HG02870 (cell line): ENCODE results near the gene CMSS1.

ENCODE experiments used
- ATAC-seq: cut with Tn5 transposase; IDR thresholded peaks from one replicate; pipeline ENCODE4 v1.9.1; 2021; ENCODE audit warnings: mild to moderate bottlenecking, moderate library complexity; ENCODE audit not compliant: unreplicated experiment

Gene CMSS1

DNA sequence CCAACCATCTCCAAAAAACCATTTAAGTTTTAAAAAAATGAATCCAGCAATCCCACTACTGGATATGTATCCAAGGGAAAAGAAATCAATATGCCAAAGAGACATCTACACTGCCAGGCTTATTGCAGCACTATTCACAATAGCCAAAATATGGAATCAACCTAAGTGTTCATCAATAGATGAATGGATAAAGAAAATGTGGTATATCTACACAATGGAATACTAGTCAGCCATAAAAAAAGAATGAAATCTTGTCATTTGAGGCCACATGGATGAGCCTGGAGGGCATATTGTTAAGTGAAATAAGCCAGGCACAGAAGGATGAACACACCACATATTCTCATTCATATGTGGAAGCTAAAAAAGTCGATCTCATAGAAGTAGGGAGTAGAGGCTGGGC is 160.6 kb downstream of the CMSS1 start:
- no peak for ATAC-seq

- no peak for ATAC-seq
Measured at GRCh38 chr3:99980606-99981005, 162.9 kb downstream of the CMSS1 start.

DNA sequence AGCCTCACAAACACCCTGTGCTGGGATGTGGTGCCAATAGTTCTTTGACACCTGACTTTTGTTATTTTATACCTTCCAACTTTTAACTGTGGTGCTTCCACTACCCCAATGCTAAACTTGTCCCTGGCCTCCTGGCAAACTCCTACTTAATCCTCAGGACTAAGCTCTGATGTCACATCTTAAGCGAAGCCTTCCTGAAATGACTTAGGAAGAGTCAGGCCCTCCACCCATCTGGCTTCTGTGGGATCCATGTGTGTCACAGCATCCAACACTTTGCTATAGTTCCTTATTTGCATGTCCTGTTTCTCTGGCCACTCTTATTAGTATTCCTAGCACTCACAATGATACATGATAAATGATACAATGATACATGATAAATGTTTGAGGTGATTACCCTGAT is 163.5 kb downstream of the CMSS1 start:
- no peak for ATAC-seq

GRCh38 chr3:99982650-99983049 is 165.0 kb downstream of the CMSS1 start:
- ATAC-seq = no peak

GRCh38 chr3:99984139-99984538 is 166.5 kb downstream of the CMSS1 start:
- ATAC-seq = no peak

DNA sequence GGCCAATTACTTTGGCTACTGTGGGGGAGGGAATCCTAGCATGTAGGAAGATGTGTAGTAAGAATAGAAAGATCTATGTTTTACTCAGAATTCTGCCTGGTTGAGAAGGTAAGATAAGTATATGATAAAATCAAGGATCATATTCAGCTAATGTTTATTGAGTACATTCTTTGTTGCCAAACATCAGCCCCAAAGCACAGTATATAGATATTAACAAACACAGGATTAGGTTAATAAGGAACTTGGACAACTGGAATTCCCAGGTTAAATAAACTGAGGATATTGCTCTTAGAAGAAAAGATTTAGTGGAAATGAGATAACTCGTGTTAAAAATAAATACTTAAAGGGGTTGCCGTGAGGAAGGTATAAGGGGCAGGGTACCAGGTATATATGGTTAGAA is 167.0 kb downstream of the CMSS1 start:
- ATAC-seq = no peak

GRCh38 chr3:99990179-99990578 is 172.5 kb downstream of the CMSS1 start:
- no peak for ATAC-seq

- no peak for ATAC-seq
Measured at GRCh38 chr3:99997293-99997692, 179.6 kb downstream of the CMSS1 start.

DNA sequence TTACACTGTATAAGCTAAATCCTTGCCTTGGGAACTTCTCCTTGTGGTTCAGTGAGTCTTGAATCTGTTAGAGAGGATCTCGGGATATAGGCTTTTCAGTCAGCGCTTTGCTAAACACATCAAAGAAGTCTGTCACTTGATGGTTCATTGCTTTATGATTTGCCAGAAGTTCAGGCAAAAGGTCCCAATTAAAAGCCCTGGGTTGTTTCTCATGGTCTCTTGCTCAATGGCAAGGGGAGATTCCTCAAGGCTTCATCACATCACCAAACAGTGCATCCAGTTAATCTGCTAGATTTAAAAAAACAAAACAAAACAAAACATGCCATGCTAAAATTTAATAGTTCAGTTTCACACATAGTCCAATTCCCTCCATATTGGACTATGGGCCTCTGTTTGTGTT is 181.9 kb downstream of the CMSS1 start:
- ATAC-seq = no peak

DNA sequence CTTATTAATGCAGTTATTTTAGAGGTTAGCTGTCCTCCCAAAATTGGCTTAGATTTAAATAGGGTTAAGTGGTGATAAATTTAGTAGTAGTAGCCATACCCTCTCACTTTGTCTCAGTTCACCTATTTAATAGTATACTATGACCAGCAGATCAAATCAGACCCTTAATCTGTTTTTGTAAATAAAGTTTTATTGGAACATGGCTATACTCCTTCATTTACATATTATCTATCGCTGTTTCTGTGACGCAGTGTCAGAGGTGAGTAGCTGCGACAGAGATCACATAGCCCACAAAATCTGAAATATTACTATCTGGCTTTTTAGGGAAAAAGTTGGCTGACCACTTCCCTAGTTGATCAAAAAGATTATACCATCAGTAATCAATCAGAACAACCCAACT is 183.4 kb downstream of the CMSS1 start:
- ATAC-seq = no peak

DNA sequence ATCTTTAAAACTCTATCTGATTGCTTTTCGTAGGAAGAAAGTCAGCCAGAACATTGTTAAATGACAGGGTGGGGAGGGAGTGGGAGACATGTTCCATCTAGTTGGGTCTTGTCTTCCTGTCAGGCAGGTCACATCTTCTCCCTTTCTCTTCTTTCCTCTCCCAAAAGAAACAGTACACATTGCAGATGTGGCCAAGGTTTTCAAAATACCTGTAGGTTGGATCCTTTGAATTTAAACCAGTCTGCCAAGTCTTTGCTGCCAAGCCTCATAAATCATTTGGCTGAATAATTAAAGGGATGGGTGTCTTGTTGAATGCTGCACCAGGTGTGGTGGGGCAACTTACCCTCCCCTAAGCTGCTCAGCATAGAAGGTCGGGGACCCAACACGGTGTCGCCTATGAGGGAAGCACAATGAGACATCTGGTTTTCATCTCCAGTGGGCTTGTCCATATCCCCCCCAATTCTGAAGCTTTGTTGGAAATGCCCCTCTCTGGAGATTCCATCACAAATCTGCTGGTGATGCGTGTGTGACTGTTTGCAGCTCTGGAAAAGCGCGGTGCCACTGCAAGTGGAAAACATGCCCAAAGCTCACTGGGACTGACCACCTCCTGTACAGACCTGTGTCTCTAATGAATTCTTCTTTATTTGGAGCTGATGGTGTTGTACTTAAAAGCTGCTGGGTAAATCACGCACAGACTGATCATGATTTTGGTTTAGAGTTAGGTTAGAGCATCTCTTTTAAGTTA is 184.0 kb downstream of the CMSS1 start:
- ATAC-seq = no peak

DNA sequence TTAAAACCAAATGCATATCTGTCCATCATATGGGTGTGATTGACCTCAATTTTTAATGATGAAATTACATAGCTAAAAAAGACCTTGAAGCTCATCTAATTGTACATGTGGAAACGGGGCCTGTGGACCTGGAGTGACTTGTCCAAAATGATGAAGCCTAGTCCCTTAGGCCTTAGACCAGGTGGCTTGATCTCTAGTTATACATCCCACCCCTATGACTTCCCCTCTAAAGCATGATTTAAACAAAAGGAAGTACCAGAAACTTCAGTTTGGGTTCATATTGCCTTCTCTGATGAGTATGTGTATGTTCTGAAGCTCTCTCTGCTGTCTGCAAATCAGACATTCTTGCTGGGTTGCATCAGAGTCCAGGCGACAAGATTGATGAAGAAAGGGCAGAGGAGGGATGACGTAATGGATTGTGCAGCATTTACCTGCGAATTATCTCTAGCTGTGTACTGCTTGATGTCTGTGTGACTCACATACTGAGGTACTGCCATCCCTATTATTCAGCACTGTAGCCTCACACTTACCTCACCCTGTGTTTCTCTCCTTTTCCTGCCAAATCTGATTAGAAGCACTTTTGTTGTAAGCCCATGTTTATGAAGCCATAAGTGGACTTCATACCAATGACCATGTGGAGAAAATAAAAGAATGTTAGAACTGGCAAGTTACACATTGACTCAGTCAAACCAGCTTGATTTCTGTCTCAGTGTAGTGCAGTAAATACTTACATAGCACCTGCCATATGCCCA is 185.1 kb downstream of the CMSS1 start:
- ATAC-seq = no peak

GRCh38 chr3:100003609-100004503 is 186.2 kb downstream of the CMSS1 start:
- peak; percentile 76 for ATAC-seq

GRCh38 chr3:100004931-100005330 is 187.3 kb downstream of the CMSS1 start:
- ATAC-seq = no peak

DNA sequence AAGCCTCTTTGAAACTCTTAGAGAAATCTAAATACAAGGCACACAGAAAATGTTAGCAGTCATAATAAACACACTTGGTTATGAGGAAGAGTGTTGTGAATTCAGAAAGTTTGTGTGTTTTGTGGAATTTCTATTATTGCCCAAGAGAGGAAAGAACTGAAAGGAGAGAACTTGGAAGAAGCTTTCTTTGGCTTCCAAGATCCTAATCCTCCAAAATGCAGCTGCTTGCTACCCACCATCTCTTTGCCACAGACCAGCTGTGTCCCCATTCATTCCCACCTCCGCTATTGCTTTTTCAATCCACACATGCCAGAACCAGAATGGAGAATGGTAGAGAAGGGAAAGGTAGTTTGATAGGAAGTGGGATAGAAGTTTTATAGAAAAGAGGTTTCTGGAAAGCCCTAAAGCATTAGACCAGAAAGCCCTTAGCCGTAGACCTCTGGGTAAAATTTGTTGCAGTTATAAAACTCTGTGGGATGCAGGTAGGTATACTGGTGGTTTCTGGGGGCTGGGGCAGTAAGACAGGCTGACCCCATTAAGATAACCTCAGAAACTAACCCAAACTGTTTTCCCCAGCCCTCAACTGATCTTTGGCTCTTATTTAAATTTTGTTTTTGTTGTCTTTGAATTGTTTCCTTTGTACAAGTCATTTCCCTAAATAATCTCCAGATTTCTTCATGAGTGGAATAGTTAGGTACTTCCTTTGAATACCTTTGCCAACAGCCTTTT is 188.2 kb downstream of the CMSS1 start:
- ATAC-seq = no peak

GRCh38 chr3:100006570-100007271 is 189.1 kb downstream of the CMSS1 start:
- ATAC-seq = no peak

DNA sequence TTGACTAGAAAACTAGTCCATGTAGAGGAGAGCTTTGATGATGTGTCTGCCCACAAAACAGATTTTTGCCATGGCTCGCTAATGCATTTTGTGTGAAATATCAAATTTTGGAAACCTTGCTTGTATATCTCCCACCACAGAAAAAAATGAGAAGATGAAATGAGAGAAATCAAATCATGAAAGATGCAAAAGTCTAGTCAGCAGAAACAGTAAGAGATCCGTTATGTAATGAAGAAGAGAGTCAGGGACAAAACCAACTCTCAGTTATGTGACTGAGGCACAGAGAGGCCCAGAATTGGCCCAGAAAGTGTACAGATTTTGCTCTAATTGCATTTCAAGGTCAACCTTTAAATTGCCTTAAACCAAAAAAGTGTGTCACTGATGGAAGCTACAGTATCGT is 189.7 kb downstream of the CMSS1 start:
- no peak for ATAC-seq

GRCh38 chr3:100008081-100008698 is 190.5 kb downstream of the CMSS1 start:
- ATAC-seq = no peak

DNA sequence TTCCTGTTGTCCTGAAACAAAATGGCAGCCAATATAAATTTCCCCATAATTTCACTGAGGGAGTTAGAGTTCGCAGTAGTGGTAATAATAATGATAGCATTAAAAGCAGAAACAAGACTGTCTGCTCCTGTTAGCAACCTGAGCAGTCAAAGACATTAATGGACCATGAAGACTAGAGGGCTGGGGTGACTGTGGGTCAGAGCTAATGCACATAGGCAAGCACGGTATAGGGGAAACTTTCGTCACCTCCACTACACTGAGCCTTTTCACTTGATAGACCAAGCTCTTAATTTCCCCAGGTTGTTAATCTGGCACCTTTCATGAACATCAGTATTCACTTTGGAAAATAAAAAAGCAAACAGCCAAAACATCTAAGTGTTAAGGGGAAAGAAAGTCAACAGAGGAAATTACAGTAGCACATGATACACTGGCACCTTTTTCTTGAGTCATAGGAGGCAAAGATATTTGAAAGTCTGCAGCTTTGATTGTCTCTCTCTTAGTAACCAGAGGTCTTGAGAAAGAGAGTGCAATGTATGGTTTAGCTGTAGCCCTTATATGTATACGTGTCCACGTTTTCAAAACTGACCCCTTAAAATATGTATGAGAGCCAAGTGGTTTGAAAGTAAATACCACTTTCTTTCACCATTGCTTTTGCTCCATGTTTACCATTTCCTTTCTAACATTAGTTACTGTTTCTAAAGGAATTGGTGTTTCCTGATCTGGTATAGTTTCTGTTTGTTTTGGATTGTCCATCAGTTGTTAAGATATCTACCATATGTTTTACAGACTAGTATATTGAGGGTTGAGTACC is 191.8 kb downstream of the CMSS1 start:
- no peak for ATAC-seq
